ENCODE results near the gene JAZF1.

DNA sequence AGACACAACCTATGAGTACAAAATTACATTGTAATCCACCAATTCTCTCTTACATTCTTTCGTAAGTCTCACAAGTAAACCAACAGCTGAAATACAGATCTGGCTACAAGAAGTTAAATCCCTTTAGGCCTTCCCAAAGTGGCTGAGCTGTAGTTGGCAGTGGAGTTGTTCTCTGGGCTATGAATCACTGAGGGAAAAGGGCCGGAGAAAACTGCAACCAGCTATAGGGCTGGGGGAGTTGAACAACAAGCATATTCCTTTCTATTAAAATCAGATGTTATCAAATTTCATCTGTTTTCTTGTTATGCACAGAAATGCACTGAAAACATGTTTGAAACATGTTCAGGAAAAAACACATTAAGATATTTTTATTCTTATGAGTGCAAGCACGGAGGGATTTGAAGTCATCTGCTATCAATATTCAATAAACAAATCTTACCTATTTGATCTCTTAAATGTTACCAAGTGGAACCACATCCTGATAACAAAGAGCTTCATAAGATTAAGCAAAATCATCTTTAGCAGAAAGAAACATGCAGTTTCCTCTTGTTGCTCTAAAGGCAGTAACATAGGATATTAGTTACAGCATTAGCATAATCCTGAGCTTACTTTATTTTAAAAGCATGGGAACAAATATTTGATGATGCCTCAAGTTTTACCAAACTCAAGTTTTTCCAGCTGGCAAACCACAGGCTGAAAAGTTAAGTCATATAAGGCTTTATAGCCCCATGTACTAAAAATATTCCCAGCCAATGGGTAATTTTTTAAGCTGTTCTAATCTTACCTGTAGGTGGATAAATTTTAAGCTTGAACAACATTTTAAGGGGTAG is 227.9 kb downstream of the JAZF1 start:
- TF ChIP-seq REST (IDR thresholded peaks at IDR 0.05; ENCODE audit: insufficient read depth in 1 of 2, low read depth in 2 of 2, low read length in 2 of 2) (no peak), POLR2AphosphoS5 (IDR thresholded peaks at IDR 0.05; ENCODE audit: low read depth, low read length) (no peak), TAF1 (IDR thresholded peaks at IDR 0.05; ENCODE audit: borderline replicate concordance, insufficient read depth, low read length) (no peak), FOXP2 (optimal IDR thresholded peaks at IDR 0.05; ENCODE audit: borderline replicate concordance, extremely low read depth, extremely low read length, insufficient read depth) (no peak)
